Measurements from ENCODE around the gene SLC6A7.

The SLC6A7 gene

GRCh38 chr5:150156027-150156368 lies 33.9 kb upstream of the SLC6A7 start:
- DNase-seq, result no peak

GRCh38 chr5:150156540-150156939 lies 33.3 kb upstream of the SLC6A7 start:
- no peak for DNase-seq

GRCh38 chr5:150157168-150157567 lies 32.7 kb upstream of the SLC6A7 start:
- DNase-seq, result no peak

- DNase-seq, result no peak
Measured at GRCh38 chr5:150158170-150158949, 31.5 kb upstream of the SLC6A7 start.

- DNase-seq, result no peak
Measured at GRCh38 chr5:150159031-150159430, 30.8 kb upstream of the SLC6A7 start.

- DNase-seq, result no peak
Measured at GRCh38 chr5:150159741-150160179, 30.1 kb upstream of the SLC6A7 start.

- DNase-seq, result no peak
Measured at GRCh38 chr5:150160448-150161081, 29.3 kb upstream of the SLC6A7 start.

GRCh38 chr5:150161242-150162141 lies 28.4 kb upstream of the SLC6A7 start:
- peak; percentile 48 to 54 for DNase-seq

GRCh38 chr5:150162142-150162513 lies 27.7 kb upstream of the SLC6A7 start:
- no peak for DNase-seq

- DNase-seq, result no peak
Measured at GRCh38 chr5:150163035-150163434, 26.8 kb upstream of the SLC6A7 start.

GRCh38 chr5:150163547-150164059 lies 26.3 kb upstream of the SLC6A7 start:
- no peak for DNase-seq

GRCh38 chr5:150164211-150164980 lies 25.5 kb upstream of the SLC6A7 start:
- DNase-seq, result no peak

- no peak for DNase-seq
Measured at GRCh38 chr5:150166037-150166649, 23.7 kb upstream of the SLC6A7 start.

GRCh38 chr5:150166650-150167511 lies 23.0 kb upstream of the SLC6A7 start, which contains the start of gene CDX1:
Gene CDX1, plus strand, starts transcription at chr5:150166778. Its CDS starts 99 bp downstream, at chr5:150166877.
- no peak for DNase-seq

GRCh38 chr5:150167512-150167850 lies 22.4 kb upstream of the SLC6A7 start:
- DNase-seq, result no peak

GRCh38 chr5:150167908-150168307 lies 22.0 kb upstream of the SLC6A7 start:
- DNase-seq, result no peak

GRCh38 chr5:150168864-150169263 lies 21.0 kb upstream of the SLC6A7 start:
- DNase-seq, result no peak

- no peak for DNase-seq
Measured at GRCh38 chr5:150172145-150172544, 17.7 kb upstream of the SLC6A7 start.

GRCh38 chr5:150172556-150172955 lies 17.3 kb upstream of the SLC6A7 start:
- DNase-seq, result no peak

GRCh38 chr5:150173161-150173560 lies 16.7 kb upstream of the SLC6A7 start:
- no peak for DNase-seq

- no peak for DNase-seq
Measured at GRCh38 chr5:150174285-150174684, 15.6 kb upstream of the SLC6A7 start.

Data from SHP77 (cell line).